SHP77 (cell line): Measurements from ENCODE around the gene SPPL2B.
"Not testable (repeated sequence)": the region's sequence is repeated elsewhere in the genome, so short reads cannot be mapped to it uniquely, and the experiment has no call there.

ENCODE experiments used
- DNase-seq, 2 experiments: peaks; one replicate each; lab custom pipeline; 2025; lab: John Stamatoyannopoulos, UW

SPPL2B gene

DNA sequence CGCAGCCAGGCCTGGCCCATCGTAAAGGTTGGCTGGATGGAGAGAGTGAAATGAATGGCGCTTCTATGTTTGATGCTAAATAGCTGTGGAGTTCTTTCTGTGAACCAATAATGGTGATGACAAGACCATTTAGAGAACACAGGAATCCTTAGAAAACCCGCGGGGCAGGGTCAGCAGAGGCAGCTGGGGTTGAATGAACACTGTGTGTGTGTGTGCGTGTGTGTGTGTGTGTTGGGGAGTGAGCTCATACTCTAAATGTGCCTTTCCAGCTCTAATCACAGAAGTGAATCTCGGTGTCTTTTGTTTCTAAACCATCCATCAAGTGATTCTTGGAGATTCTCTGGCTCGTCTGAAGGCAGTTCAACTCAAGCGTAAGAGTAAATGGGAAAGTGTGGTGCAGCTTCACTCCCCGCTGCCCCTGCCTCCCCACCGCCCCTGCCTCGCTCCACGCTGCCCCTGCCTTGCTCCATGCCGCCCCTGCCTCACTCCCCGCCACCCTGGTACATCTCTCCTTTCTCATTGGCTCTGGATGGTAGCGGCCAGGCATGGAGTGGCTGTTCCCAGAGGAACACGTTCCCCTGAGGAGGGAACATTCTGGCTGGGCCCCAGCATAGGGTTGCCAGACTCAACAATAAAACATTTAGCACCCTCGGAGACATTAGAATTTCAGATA is 52.8 kb downstream of the SPPL2B start:
- DNase-seq, result no peak

- DNase-seq, result no peak
Observed at GRCh38 chr19:2382530-2383222, 54.2 kb downstream of the SPPL2B start.

DNA sequence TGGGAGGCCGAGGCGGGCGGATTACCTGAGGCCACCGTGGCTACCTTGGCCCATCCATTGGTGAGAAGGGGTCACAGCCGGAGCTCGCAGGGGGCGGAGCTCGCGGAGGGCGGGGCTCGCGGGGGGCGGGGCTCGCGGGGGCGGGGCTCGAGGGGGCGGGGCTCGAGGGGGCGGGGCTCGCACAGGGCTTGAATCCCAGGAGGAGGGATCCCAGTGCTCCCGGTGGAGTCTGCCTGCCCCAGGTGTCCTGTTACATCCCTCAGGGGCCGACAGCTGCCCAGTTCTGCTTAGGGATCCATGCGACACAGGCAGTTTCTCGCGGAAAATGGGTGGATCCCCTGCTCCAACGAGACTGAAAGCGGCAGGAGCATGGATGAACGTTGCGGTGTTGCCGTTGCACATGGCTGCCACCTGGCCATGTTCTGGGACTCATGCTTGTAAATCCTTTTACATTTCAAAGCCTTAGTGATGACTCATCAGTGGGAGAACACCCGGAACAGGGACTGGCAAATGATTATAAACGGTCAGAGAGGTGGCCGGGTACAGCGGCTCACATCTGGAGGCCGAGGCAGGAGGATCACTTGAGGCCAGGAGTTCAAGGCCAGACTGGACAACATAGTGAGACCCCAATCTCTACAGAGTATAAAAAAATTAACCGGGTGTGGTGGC is 56.7 kb downstream of the SPPL2B start:
- DNase-seq, result peak; percentile 89 to 96

GRCh38 chr19:2387367-2388288 is 59.1 kb downstream of the SPPL2B start:
- no peak for DNase-seq

GRCh38 chr19:2389594-2389993 is 61.1 kb downstream of the SPPL2B start:
- no peak for DNase-seq

DNA sequence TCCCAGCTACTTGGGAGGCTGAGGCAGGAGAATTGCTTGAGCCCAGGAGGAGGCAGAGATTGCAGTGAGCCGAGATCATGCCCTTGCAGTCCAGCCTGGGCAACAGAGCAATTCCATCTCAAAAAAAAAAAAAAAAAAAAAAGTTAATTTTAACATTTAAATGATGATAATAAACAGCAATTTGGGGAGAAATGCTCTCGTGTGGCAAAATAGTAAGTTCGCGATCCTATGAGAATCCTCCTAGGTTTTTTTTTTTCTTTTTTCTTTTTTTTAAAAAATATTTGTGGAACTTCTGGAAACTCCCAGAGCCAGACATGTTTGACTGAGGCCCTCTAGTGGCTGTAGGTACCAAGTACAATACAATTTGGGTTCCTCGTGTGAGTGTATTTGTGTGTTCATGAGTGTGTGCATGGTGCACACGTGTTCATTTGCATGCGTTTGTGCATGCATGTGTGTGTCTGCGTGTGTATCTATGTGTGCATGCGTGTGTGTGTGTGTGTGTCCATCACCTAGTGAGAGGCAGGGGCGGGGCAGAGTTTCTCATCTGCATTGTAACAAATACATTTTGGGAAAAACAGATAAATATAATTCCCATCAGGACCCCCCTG is 62.7 kb downstream of the SPPL2B start:
- peak; percentile 46 to 61 for DNase-seq

GRCh38 chr19:2392366-2392765 is 63.9 kb downstream of the SPPL2B start:
- no peak for DNase-seq

- not testable (repeated sequence) for DNase-seq
Observed at GRCh38 chr19:2392899-2393298, 64.4 kb downstream of the SPPL2B start.

GRCh38 chr19:2394054-2394441 is 65.6 kb downstream of the SPPL2B start:
- no peak for DNase-seq

DNA sequence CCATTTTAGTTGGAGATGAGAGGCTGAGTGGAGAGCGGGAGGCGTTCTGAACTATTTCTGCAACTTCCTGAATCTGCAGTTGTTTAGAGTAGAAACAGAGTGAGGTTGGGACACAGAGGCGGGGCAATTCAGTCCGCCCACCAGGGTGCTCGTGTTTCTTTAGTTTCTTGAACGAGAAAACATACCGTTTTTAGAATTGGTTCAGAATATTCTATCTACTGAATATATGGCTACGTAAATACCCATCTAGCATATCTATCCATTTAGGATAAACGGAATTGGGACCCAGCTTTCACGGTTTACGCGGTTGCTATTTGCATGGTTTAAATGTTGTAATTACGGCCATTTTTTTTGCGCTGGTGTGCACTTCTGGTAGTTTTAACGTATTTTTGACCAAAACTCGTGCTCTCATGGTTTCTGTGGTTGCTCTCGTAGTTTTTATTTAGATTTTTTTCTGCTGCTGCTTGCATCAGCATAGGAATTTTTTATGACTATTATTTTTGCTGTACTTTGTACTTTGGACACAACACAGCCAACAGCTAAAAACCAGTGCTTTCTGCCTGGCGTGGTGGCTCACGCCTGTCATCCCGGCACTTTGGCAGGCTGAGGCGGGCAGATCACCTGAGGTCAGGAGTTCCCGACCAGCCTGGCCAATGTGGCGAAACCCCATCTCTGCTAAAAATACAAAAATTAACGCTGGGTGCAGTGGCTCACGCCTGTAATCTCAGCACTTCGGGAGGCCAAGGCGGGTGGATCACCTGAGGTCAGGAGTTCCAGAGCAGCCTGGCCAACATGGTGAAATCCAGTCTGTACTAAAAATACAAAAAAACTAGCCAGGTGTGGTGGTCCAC is 66.2 kb downstream of the SPPL2B start:
- DNase-seq, result no peak

DNA sequence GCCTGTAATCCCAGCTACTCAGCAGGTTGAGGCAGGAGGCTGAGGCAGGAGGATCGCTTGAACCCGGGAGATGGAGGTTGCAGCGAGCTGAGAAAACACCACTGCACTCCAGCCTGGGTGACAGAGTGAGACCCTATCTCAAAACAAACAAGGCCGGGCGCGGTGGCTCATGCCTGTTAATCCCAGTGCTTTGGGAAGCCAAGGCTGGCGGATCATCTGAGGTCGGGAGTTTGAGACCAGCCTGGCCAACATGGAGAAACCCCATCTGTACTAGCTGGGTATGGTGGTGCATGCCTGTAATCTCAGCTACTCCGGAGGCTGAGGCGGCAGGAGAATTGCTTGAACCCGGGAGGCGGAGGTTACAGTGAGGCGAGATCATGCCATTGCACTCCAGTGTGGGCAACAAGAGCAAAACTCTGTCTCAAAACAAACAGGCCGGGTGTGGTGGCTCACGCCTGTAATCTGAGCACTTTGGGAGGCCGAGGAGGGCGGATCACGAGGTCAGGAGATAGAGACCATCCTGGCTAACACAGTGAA is 66.9 kb downstream of the SPPL2B start:
- not testable (repeated sequence) for DNase-seq

DNA sequence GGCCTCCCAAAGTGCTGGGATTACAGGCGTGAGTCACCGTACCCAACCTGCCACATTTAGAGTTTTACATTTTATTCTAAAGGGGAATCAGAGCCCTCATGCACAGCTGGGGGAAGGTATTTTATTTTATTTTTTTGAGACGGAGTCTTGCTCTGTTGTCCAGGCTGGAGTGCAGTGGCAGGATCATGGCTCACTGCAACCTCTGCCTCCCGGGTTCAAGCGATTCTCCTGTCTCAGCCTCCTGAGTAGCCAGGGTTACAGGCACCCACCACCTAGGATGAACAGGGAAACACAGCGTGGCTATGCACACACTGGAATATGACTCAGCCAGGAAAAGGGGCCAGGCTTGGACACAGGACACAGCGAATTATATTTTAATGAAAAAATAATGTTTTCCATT is 68.7 kb downstream of the SPPL2B start:
- DNase-seq, result not testable (repeated sequence)

- DNase-seq, result no peak
Observed at GRCh38 chr19:2398735-2399305, 70.3 kb downstream of the SPPL2B start.

DNA sequence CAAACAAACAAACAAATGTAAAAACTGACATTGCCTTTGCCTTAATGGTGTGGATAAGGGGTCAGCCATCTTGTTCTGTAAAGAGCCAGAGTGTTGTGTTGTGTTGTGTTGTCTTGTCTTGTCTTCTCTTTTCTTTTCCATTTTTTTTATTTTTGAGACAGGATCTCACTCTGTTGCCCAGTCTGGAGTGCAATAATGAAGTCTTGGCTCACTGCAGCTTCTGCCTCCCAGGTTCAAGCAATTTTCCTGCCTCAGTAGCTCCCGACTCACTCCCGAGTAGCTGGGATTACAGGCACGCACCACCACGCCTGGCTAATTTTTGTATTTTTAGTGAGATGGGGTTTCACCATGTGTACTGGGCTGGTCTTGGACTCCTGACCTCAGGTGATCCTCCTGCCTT is 71.1 kb downstream of the SPPL2B start:
- DNase-seq, result no peak
